H9 (cell line): ENCODE results near the gene SLC7A14. TPM values are rescaled to one million over a fixed set of nuclear protein-coding genes. Genes with fewer than 3 reads are reported as not detected.

Experiments used
- DNase-seq: peaks from one replicate; pipeline ENCODE4 v3.0.0-alpha.2; 2017
- H2AFZ ChIP-seq: one replicate; pipeline ENCODE4 v1.6.1; 2013; ENCODE audit warnings: mild to moderate bottlenecking, low read length, control low read depth, moderate library complexity
- H2AK5ac ChIP-seq: 2 replicates; pipeline ENCODE4 v1.6.1; 2013; ENCODE audit warnings: low read length, control low read depth, mixed read lengths; ENCODE audit not compliant: insufficient read length
- H2BK120ac ChIP-seq: one replicate; pipeline ENCODE4 v1.6.1; 2013; ENCODE audit warnings: low read depth, mild to moderate bottlenecking, low read length, control low read depth, inconsistent platforms; ENCODE audit not compliant: poor library complexity, severe bottlenecking
- H2BK12ac ChIP-seq: 2 replicates; pipeline ENCODE4 v1.6.1; 2013; ENCODE audit warnings: low read length, control low read depth, mixed read lengths, low read depth; ENCODE audit not compliant: insufficient read length
- H2BK15ac ChIP-seq: 2 replicates; pipeline ENCODE4 v1.6.1; 2013; ENCODE audit warnings: low read depth, low read length, control low read depth
- H2BK20ac ChIP-seq: one replicate; pipeline ENCODE4 v1.6.1; 2013; ENCODE audit warnings: low read depth, mild to moderate bottlenecking, low read length, control low read depth, inconsistent platforms; ENCODE audit not compliant: poor library complexity, severe bottlenecking
- H2BK5ac ChIP-seq: 2 replicates; pipeline ENCODE4 v1.6.1; 2013; ENCODE audit warnings: low read length, control low read depth, mixed read lengths; ENCODE audit not compliant: insufficient read length
- H3K14ac ChIP-seq: 2 replicates; pipeline ENCODE4 v1.6.1; 2013; ENCODE audit warnings: low read length, control low read depth; ENCODE audit not compliant: insufficient read depth
- H3K18ac ChIP-seq: 2 replicates; pipeline ENCODE4 v1.6.1; 2013; ENCODE audit warnings: low read depth, mild to moderate bottlenecking, mixed read lengths, low read length, control low read depth; ENCODE audit not compliant: insufficient read length
- H3K23ac ChIP-seq: 2 replicates; pipeline ENCODE4 v1.6.1; 2013; ENCODE audit warnings: low read length, control low read depth, mixed read lengths, low read depth; ENCODE audit not compliant: insufficient read length
- H3K23me2 ChIP-seq: 2 replicates; pipeline ENCODE4 v1.6.1; 2013; ENCODE audit warnings: low read depth, mild to moderate bottlenecking, mixed read lengths, low read length, control low read depth; ENCODE audit not compliant: insufficient read length, poor library complexity, severe bottlenecking
- H3K27ac ChIP-seq: 2 replicates; pipeline ENCODE4 v1.5.1; 2013; ENCODE audit warnings: low read length, control low read depth, mixed read lengths, low read depth; ENCODE audit not compliant: insufficient read length
- H3K27me3 ChIP-seq: 2 replicates; pipeline ENCODE4 v1.6.1; 2013; ENCODE audit warnings: low read length, control low read depth, inconsistent platforms; ENCODE audit not compliant: insufficient read depth
- H3K4ac ChIP-seq: 2 replicates; pipeline ENCODE4 v1.6.1; 2013; ENCODE audit warnings: low read depth, mild to moderate bottlenecking, control low read depth, inconsistent platforms, low read length, moderate library complexity
- H3K4me1 ChIP-seq: 2 replicates; pipeline ENCODE4 v1.6.1; 2013; ENCODE audit warnings: low read length, control low read depth, inconsistent platforms; ENCODE audit not compliant: insufficient read depth
- H3K4me2 ChIP-seq: 2 replicates; pipeline ENCODE4 v1.6.1; 2013; ENCODE audit warnings: low read length, control low read depth, mixed read lengths; ENCODE audit not compliant: insufficient read length, insufficient read depth
- H3K56ac ChIP-seq: 2 replicates; pipeline ENCODE4 v1.6.1; 2013; ENCODE audit warnings: low read depth, mild to moderate bottlenecking, mixed read lengths, low read length, control low read depth; ENCODE audit not compliant: insufficient read length
- H3K79me1 ChIP-seq: 2 replicates; pipeline ENCODE4 v1.6.1; 2013; ENCODE audit warnings: low read depth, mild to moderate bottlenecking, moderate library complexity, low read length, control low read depth, inconsistent platforms; ENCODE audit not compliant: insufficient read depth, poor library complexity, severe bottlenecking
- H3K79me2 ChIP-seq: 2 replicates; pipeline ENCODE4 v1.6.1; 2013; ENCODE audit warnings: low read length, control low read depth, inconsistent platforms; ENCODE audit not compliant: insufficient read depth
- H3K9ac ChIP-seq: 2 replicates; pipeline ENCODE4 v1.6.1; 2013; ENCODE audit warnings: low read length, control low read depth, mixed read lengths; ENCODE audit not compliant: insufficient read length; ENCODE audit errors: extremely low read depth
- H3K9me3 ChIP-seq: one replicate; pipeline ENCODE4 v1.6.1; 2013; ENCODE audit warnings: low read depth, low read length, inconsistent platforms; ENCODE audit not compliant: control insufficient read depth
- H3T11ph ChIP-seq: one replicate; pipeline ENCODE4 v1.6.1; 2013; ENCODE audit warnings: mild to moderate bottlenecking, low read length, control low read depth, inconsistent platforms
- H4K20me1 ChIP-seq: one replicate; pipeline ENCODE4 v1.6.1; 2013; ENCODE audit not compliant: control insufficient read depth, insufficient read length, insufficient read depth
- H4K5ac ChIP-seq: 2 replicates; pipeline ENCODE4 v1.6.1; 2013; ENCODE audit warnings: low read depth, mild to moderate bottlenecking, mixed read lengths, low read length, control low read depth; ENCODE audit not compliant: insufficient read length
- H4K8ac ChIP-seq: replicated peaks from 2 replicates; pipeline ENCODE4 v1.6.1; 2013; ENCODE audit warnings: low read length, control low read depth, mixed read lengths, low read depth; ENCODE audit not compliant: insufficient read length
- H4K91ac ChIP-seq: 2 replicates; pipeline ENCODE4 v1.6.1; 2013; ENCODE audit warnings: low read depth, mild to moderate bottlenecking, moderate library complexity, mixed read lengths, low read length, control low read depth; ENCODE audit not compliant: insufficient read length
- H3K27ac Mint-ChIP-seq, 3 experiments: 2 replicates in 2 of 3; 3 replicates in 1 of 3; pipeline ENCODE4 v1.8.0; 2020 to 2021; ENCODE audit warnings: mixed read lengths in 3 of 3, mild to moderate bottlenecking in 1 of 3, moderate library complexity in 1 of 3
- H3K27me3 Mint-ChIP-seq: 2 replicates; pipeline ENCODE4 v1.8.0; 2021; ENCODE audit warnings: low read depth, mild to moderate bottlenecking, moderate library complexity, mixed read lengths
- H3K36me3 Mint-ChIP-seq, 3 experiments: 2 replicates in 2 of 3; 3 replicates in 1 of 3; pipeline ENCODE4 v1.8.0; 2020 to 2021; ENCODE audit warnings: low read depth in 3 of 3, mixed read lengths in 3 of 3; ENCODE audit not compliant: insufficient read depth in 1 of 3
- H3K4me1 Mint-ChIP-seq, 2 experiments: 2 replicates each; pipeline ENCODE4 v1.8.0; 2020; ENCODE audit warnings: mixed read lengths in 2 of 2
- H3K4me3 Mint-ChIP-seq, 2 experiments: 2 replicates in 1 of 2; 3 replicates in 1 of 2; pipeline ENCODE4 v1.8.0; 2020 to 2021; ENCODE audit warnings: mild to moderate bottlenecking in 2 of 2, mixed read lengths in 2 of 2, moderate library complexity in 1 of 2
- H3K9me3 Mint-ChIP-seq, 2 experiments: 2 replicates in 1 of 2; 3 replicates in 1 of 2; pipeline ENCODE4 v1.8.0; 2020; ENCODE audit warnings: mild to moderate bottlenecking in 2 of 2, mixed read lengths in 2 of 2, moderate library complexity in 1 of 2
- WGBS: extraction: QIAGEN DNeasy Blood & Tissue Kit; methylation state at CpG from one replicate; pipeline ENCODE4 v1.1.7; 2013; ENCODE audit warnings: missing lambda C conversion rate, low lambda C conversion rate, mixed read lengths; ENCODE audit not compliant: insufficient read length; ENCODE audit errors: extremely low coverage; 5-methylcytosine and 5-hydroxymethylcytosine counted together
- total RNA-seq: library from RNA; stranded (reverse); gene quantifications from 2 replicates; pipeline ENCODE4 v1.2.1, GENCODE V29; 2021
- TF ChIP-seq, protein P1 (sequence below): fragments of 200-600 bp; sonication (generic); conservative IDR thresholded peaks from 3 replicates; pipeline ENCODE4 v1.8.0; 2021; ENCODE audit warnings: antibody characterized with exemption, mild to moderate bottlenecking

SLC7A14 gene
- total RNA-seq, 1 experiment from 2014 or later: 0.42 TPM

DNA sequence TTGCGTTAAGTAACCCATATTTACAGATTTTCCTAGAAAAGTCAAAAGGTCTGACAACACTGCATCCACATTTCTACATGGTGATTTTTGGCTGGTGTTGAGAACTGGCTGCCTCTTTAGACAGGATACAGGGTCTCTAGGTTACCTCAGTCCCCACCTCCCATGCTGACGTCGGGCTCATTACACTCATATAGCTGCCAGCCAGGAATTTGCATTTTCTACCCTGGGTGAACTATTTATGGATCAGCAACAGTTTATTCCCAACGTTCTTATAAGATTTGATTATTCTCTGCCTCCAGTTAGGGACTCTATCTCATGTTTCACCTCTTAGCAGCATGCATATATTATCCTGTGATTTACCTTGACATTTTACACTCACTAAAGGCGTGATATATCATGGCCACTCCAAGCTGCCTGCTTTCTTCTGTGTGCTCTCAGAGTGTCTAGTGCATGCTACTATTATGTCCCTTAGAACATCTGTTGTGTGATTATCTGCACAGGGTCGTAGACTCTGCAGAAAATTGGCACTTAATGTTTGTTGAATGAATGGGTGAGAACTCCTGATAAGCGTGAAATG, 118.2 kb downstream of the SLC7A14 start:
- Histone ChIP-seq H2BK12ac (no peak overlapping the region), H3K4me2 (no peak overlapping the region), H3K79me1 (no peaks in the 10 kb centered on the region), H2BK15ac (no peak overlapping the region), H3K23ac (no peak overlapping the region), H3K23me2 (no peaks in the 10 kb centered on the region), H2BK20ac (no peak overlapping the region), H2BK120ac (no peak overlapping the region), H2AFZ (no peak overlapping the region), H3K9me3 (no peaks in the 10 kb centered on the region), H3K18ac (no peak overlapping the region), H3K27me3 (no peaks in the 10 kb centered on the region), H4K20me1 (no peaks in the 10 kb centered on the region), H3K56ac (no peak overlapping the region), H3K4me1 (no peaks in the 10 kb centered on the region; the same call in 1 of the 2 replicates), H2AK5ac (no peak overlapping the region), H3K14ac (no peak overlapping the region), H3T11ph (no peak overlapping the region), H3K4ac (no peak overlapping the region), H3K79me2 (peaks cover 1% of the 10 kb centered on the region; the same call in 1 of the 2 replicates), H2BK5ac (no peak overlapping the region), H3K27ac (no peak overlapping the region), H4K91ac (no peak overlapping the region), H4K5ac (no peak overlapping the region), H3K9ac (no peak overlapping the region), H4K8ac (no peak overlapping the region)
- TF ChIP-seq, protein P1, sequence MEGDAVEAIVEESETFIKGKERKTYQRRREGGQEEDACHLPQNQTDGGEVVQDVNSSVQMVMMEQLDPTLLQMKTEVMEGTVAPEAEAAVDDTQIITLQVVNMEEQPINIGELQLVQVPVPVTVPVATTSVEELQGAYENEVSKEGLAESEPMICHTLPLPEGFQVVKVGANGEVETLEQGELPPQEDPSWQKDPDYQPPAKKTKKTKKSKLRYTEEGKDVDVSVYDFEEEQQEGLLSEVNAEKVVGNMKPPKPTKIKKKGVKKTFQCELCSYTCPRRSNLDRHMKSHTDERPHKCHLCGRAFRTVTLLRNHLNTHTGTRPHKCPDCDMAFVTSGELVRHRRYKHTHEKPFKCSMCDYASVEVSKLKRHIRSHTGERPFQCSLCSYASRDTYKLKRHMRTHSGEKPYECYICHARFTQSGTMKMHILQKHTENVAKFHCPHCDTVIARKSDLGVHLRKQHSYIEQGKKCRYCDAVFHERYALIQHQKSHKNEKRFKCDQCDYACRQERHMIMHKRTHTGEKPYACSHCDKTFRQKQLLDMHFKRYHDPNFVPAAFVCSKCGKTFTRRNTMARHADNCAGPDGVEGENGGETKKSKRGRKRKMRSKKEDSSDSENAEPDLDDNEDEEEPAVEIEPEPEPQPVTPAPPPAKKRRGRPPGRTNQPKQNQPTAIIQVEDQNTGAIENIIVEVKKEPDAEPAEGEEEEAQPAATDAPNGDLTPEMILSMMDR: no peak
- Mint-ChIP-seq H3K36me3 (no peaks in the 10 kb centered on the region), H3K27ac (no peak overlapping the region), H3K4me3 (no peak overlapping the region), H3K27me3 (no peaks in the 10 kb centered on the region), H3K4me1 (peaks cover 27 to 44% of the 10 kb centered on the region in 2 experiments), H3K9me3 (no peaks in the 10 kb centered on the region)
- no CpG with 5 or more reads among the region's 7 CpGs for WGBS
- DNase-seq: no peak
